WI38 (cell line): Measurements from ENCODE around the gene HCN2.
A peak's percentile ranks its signal among the peaks of the same experiment; 100 is the strongest.
"Not testable (repeated sequence)": the region's sequence is repeated elsewhere in the genome, so short reads cannot be mapped to it uniquely, and the experiment has no call there.

Source experiments
- H3K4me3 ChIP-seq: 2 replicates; pipeline ENCODE4 v1.5.1; 2011; ENCODE audit warnings: low read depth, mild to moderate bottlenecking, control low read depth, low read length
- CTCF ChIP-seq: IDR thresholded peaks from 2 replicates; pipeline ENCODE4 v1.5.1; 2012; ENCODE audit warnings: low read depth, mild to moderate bottlenecking, control low read depth, low read length

HCN2 gene

DNA sequence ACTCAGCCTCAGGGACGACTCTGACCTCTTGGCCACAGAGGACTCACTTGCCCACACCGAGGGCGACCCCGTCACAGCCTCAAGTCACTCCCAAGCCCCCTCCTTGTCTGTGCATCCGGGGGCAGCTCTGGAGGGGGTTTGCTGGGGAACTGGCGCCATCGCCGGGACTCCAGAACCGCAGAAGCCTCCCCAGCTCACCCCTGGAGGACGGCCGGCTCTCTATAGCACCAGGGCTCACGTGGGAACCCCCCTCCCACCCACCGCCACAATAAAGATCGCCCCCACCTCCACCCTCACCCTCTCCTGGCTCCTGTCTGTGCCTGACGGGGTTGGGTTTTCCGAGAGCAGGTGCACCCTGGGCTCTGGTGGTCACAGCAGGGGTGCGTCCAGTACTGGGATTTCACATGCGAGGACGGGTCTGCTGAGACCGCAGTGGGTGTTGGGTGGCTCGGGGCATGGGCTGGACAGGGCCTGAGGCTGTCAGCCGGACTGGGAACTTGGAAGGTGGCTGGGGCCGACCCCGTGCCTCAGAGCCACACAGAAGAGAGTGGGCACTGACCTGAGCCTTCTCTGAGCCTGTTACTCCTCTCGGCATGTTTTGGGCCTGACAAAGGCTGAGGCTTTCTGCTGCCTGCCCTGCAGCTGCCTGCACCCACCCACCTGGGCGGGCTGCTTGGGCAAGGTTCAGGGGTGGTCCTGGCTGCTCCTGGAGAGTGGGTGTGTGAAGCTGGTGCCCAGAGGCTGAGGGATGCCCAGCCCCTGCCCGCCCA lies 6.3 kb upstream of the HCN2 start:
- TF ChIP-seq CTCF, result no peak

DNA sequence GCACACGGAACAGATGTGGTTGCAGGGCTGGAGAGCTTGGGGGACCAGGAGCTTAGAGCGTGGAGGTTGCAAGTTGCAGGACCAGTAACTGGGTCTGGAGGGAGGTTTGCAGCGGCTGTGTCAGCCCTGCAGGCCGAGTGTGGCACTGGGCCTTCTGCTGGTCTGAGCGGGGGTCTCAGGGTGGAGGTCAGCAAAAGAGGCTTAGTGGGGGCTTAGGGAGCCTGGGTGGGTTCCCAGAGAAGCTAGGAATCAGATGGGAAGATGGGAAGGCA lies 5.8 kb upstream of the HCN2 start:
- no peak for TF ChIP-seq CTCF

More for the DNA sequence above, 6.3 kb upstream of the HCN2 start:
- no peak overlapping the region for H3K4me3 ChIP-seq

GRCh38 chr19:584240-585001 lies 5.3 kb upstream of the HCN2 start:
- peak; percentile 97 for TF ChIP-seq CTCF
- no peak overlapping the region for H3K4me3 ChIP-seq

More for the DNA sequence above, 5.8 kb upstream of the HCN2 start:
- no peak overlapping the region for H3K4me3 ChIP-seq

DNA sequence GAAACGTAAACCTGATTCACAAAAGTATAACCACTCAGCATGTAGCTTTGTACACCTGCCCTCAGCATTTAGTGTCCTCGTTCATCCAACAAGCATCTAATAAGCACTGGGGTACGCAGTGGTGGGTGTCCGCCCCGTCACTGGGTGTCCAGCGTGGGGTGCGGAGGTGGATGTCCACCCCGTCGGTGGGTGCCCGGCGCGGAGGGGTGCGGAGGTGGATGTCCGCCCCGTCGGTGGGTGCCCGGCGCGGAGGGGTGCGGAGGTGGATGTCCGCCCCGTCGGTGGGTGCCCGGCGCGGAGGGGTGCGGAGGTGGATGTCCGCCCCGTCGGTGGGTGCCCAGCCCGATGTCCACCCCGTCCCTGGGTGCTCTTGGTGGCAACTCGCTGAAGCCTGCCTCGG lies 4.5 kb upstream of the HCN2 start:
- H3K4me3 ChIP-seq, result not testable (repeated sequence)

DNA sequence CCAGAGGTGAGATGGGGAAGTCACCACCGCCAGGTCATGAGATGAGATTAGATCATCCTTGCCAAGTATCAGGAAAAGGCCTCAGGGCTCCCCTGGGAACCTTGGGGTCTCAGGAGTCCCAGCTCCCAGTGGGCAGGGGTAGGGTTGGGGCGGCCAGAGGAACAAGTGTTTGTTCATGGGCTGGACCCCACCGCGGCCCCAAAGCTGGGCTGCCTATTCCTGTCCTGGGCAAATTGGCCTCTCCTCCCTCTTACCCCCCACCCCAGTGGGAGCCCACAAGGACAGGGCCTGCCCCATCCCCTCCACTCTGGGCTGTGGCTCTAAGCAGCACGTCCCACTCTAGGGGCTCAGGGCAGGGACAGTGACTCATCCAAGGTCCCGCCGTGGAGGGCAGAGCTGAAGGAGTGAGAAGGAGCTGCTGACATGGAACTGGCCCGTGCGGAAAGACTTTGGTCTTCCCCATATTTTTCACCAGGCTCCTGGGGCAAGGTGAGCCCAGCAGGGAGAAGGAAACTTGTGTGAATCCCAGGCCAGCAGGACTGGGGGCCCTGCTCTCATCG lies 4.0 kb upstream of the HCN2 start:
- no peak for TF ChIP-seq CTCF
- no peak overlapping the region for H3K4me3 ChIP-seq

- peak; percentile 59 for TF ChIP-seq CTCF
- no peak overlapping the region for H3K4me3 ChIP-seq
These were observed 1.5 kb upstream of the HCN2 start for GRCh38 chr19:588093-588740.

DNA sequence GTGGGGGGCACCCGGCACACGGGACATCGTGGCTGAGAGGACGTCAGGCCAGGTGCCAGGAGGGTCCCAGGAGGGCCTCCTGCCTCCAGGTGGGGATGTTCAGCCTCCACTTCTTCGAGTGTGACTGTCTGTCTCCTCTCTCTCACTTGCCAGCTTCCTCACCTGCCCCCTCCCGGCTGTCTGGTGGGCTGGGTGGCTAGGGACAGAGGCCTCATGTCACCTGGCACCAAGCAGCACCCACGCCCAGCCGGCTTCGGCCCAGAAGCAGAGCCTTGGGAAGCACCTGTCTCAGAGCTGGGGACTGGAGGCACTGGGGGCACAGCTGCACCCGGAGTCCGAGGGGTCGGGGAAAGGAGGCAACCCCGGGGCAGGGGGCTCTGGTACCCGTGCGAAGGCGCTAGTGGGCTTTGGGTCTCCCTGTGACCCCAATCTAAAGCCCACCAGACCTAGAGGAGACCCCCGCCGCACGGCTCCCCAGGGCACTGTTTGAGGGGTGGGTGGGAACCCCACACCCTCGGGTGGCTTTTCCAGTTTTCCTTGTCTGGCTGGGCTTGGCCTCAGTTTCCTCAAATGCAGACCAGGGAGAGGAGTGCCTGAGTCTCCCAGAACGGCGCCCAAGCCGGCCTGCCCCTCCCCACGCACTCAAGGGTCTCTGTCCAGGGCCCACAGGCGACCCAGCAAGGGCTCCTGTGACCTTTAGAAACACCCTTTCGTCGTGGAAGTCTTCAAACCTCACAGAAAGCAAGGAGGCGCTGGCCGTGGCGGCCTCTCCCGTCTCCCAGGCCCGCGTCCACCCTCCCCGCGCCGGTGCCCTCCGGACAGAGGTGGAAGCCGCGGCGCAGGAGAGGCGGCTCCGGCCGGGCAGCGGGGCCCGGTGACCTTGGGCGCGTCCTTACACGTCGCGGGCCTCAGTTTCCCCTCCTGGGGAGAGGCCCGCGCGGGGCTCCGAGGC lies 664 bp upstream of the HCN2 start:
- no peak overlapping the region for H3K4me3 ChIP-seq

More for the DNA sequence above, 664 bp upstream of the HCN2 start:
- no peak for TF ChIP-seq CTCF
